ENCODE results near the gene DOCK2.
"Not testable (repeated sequence)": the region's sequence is repeated elsewhere in the genome, so short reads cannot be mapped to it uniquely, and the experiment has no call there.

The DOCK2 gene

GRCh38 chr5:169719360-169720314 lies 82.6 kb downstream of the DOCK2 start:
- no peak for DNase-seq (ENCODE audit: low spot score)

- no peak for DNase-seq (ENCODE audit: low spot score)
Observed at GRCh38 chr5:169721771-169722170, 84.7 kb downstream of the DOCK2 start.

GRCh38 chr5:169723103-169723831 lies 86.2 kb downstream of the DOCK2 start:
- no peak for DNase-seq (ENCODE audit: low spot score)

GRCh38 chr5:169724303-169725087 lies 87.4 kb downstream of the DOCK2 start:
- no peak for DNase-seq (ENCODE audit: low spot score)

GRCh38 chr5:169725665-169726064 lies 88.6 kb downstream of the DOCK2 start:
- not testable (repeated sequence) for DNase-seq (ENCODE audit: low spot score)

GRCh38 chr5:169728418-169728817 lies 91.3 kb downstream of the DOCK2 start:
- DNase-seq (ENCODE audit: low spot score): no peak

GRCh38 chr5:169731221-169731620 lies 94.1 kb downstream of the DOCK2 start:
- no peak for DNase-seq (ENCODE audit: low spot score)

- DNase-seq (ENCODE audit: low spot score): no peak
Observed at GRCh38 chr5:169732841-169733240, 95.8 kb downstream of the DOCK2 start.

GRCh38 chr5:169735913-169736312 lies 98.8 kb downstream of the DOCK2 start:
- no peak for DNase-seq (ENCODE audit: low spot score)

GRCh38 chr5:169736653-169737052 lies 99.6 kb downstream of the DOCK2 start:
- no peak for DNase-seq (ENCODE audit: low spot score)

- no peak for DNase-seq (ENCODE audit: low spot score)
Observed at GRCh38 chr5:169740435-169740834, 103.4 kb downstream of the DOCK2 start.

GRCh38 chr5:169742771-169743296 lies 105.8 kb downstream of the DOCK2 start:
- no peak for DNase-seq (ENCODE audit: low spot score)

- DNase-seq (ENCODE audit: low spot score): no peak
Observed at GRCh38 chr5:169744336-169744735, 107.3 kb downstream of the DOCK2 start.

GRCh38 chr5:169745441-169746146 lies 108.5 kb downstream of the DOCK2 start:
- DNase-seq (ENCODE audit: low spot score): no peak

- no peak for DNase-seq (ENCODE audit: low spot score)
Observed at GRCh38 chr5:169746147-169746694, 109.1 kb downstream of the DOCK2 start.

GRCh38 chr5:169748174-169748573 lies 111.1 kb downstream of the DOCK2 start:
- DNase-seq (ENCODE audit: low spot score): no peak

GRCh38 chr5:169749295-169749694 lies 112.2 kb downstream of the DOCK2 start:
- no peak for DNase-seq (ENCODE audit: low spot score)

- no peak for DNase-seq (ENCODE audit: low spot score)
Observed at GRCh38 chr5:169751490-169751889, 114.4 kb downstream of the DOCK2 start.

GRCh38 chr5:169752566-169752965 lies 115.5 kb downstream of the DOCK2 start:
- not testable (repeated sequence) for DNase-seq (ENCODE audit: low spot score)

GRCh38 chr5:169753795-169754194 lies 116.7 kb downstream of the DOCK2 start:
- no peak for DNase-seq (ENCODE audit: low spot score)

- DNase-seq (ENCODE audit: low spot score): no peak
Observed at GRCh38 chr5:169754737-169755136, 117.7 kb downstream of the DOCK2 start.
